Endothelial cell of umbilical vein (primary cell): ENCODE results near the gene SSH3. TPM values are rescaled to one million over a fixed set of nuclear protein-coding genes. Genes with fewer than 3 reads are reported as not detected.

ENCODE experiments used
- BruUV-seq: library from RNA; stranded (reverse); fragments of 400-500 nt; replicated peaks from 2 replicates; lab custom pipeline; 2021; lab: Mats Ljungman, UMichigan
- CTCF ChIA-PET: fragments of 300-600, 350-600 bp; sonication (Branson Sonifier 250); formaldehyde crosslinking; loops from one replicate; lab custom pipeline; 2021; ENCODE audit warnings: antibody characterized with exemption, inconsistent platforms; lab: Charles Lee
- POLR2A ChIA-PET: fragments of 300-600, 350-600 bp; sonication (Branson Sonifier 250); formaldehyde crosslinking; loops from one replicate; lab custom pipeline; 2021; ENCODE audit warnings: antibody characterized with exemption, inconsistent platforms; lab: Charles Lee
- DNase-seq: peaks from one replicate; pipeline ENCODE4 v3.0.0-alpha.2; 2011; ENCODE audit warnings: low read depth, low spot score
- FAIRE-seq: peaks from 2 replicates; lab custom pipeline; 2011; peaks lifted over from hg19 to GRCh38; lab: Jason Lieb, UNC
- H2AFZ ChIP-seq: 2 replicates; pipeline ENCODE4 v1.6.0; 2012; ENCODE audit warnings: low read depth, low read length, control low read depth, inconsistent platforms
- H3K27ac ChIP-seq: 2 replicates; pipeline ENCODE4 v1.5.1; 2011; ENCODE audit warnings: low read depth, mild to moderate bottlenecking, control low read depth, low read length, moderate library complexity; ENCODE audit not compliant: insufficient read depth
- H3K27me3 ChIP-seq, 2 experiments: 2 replicates each; pipeline versions ENCODE4 v1.6.0 to v1.6.1; 2011; ENCODE audit warnings: low read length in 2 of 2, mixed read lengths in 1 of 2; ENCODE audit not compliant: control insufficient read depth in 2 of 2, insufficient read depth in 2 of 2
- H3K36me3 ChIP-seq, 2 experiments: 2 replicates in 1 of 2; 3 replicates in 1 of 2; pipeline ENCODE4 v1.5.1; 2011; ENCODE audit warnings: low read length in 2 of 2, mild to moderate bottlenecking in 1 of 2, moderate library complexity in 1 of 2; ENCODE audit not compliant: control insufficient read depth in 2 of 2, insufficient read depth in 2 of 2; ENCODE audit errors: extremely low read depth in 1 of 2
- H3K4me1 ChIP-seq: 3 replicates; pipeline ENCODE4 v1.5.1; 2011; ENCODE audit warnings: mild to moderate bottlenecking, low read length; ENCODE audit not compliant: control insufficient read depth, insufficient read depth; ENCODE audit errors: extremely low read depth
- H3K4me2 ChIP-seq: 2 replicates; pipeline ENCODE4 v1.6.1; 2011; ENCODE audit warnings: low read length, control low read depth, mixed read lengths; ENCODE audit not compliant: insufficient read depth
- H3K4me3 ChIP-seq, 3 experiments: fragments of 200-600 bp in 1 of 3; sonication (generic), shearing (Covaris generic) in 1 of 3; replicated peaks in 1 of 3; 2 replicates each; pipeline ENCODE4 v1.5.1; 2011 to 2016; ENCODE audit warnings: control low read depth in 3 of 3, low read length in 3 of 3, mild to moderate bottlenecking in 2 of 3, inconsistent platforms in 1 of 3, low read depth in 1 of 3, moderate library complexity in 1 of 3; ENCODE audit not compliant: insufficient read depth in 1 of 3
- H3K79me2 ChIP-seq: 2 replicates; pipeline ENCODE4 v1.6.0; 2012; ENCODE audit warnings: low read length, inconsistent platforms; ENCODE audit not compliant: control insufficient read depth, insufficient read depth
- H3K9ac ChIP-seq: replicated peaks from 2 replicates; pipeline ENCODE3; 2011; ENCODE audit warnings: low read length, control low read depth; ENCODE audit not compliant: insufficient read depth; ENCODE audit errors: extremely low read depth
- H3K9me1 ChIP-seq: replicated peaks from 3 replicates; pipeline ENCODE4 v1.6.0; 2011; ENCODE audit warnings: mild to moderate bottlenecking, low read length; ENCODE audit not compliant: control insufficient read depth, insufficient read depth; ENCODE audit errors: extremely low read depth
- H3K9me3 ChIP-seq: replicated peaks from 2 replicates; pipeline ENCODE4 v1.5.1; 2012; ENCODE audit warnings: low read length, inconsistent platforms; ENCODE audit not compliant: control insufficient read depth, insufficient read depth
- H4K20me1 ChIP-seq: replicated peaks from 2 replicates; pipeline ENCODE3; 2011; ENCODE audit warnings: mild to moderate bottlenecking, low read length; ENCODE audit not compliant: control insufficient read depth, insufficient read depth; ENCODE audit errors: extremely low read depth
- EZH2 ChIP-seq: IDR thresholded peaks from 2 replicates; pipeline ENCODE4 v1.6.1; 2012; ENCODE audit warnings: borderline replicate concordance, low read depth, mild to moderate bottlenecking, moderate library complexity, low read length, inconsistent platforms; ENCODE audit not compliant: severe bottlenecking
- FOS ChIP-seq: IDR thresholded peaks from 2 replicates; pipeline ENCODE4 v1.6.1; 2011; ENCODE audit warnings: mild to moderate bottlenecking, low read length, moderate library complexity, borderline replicate concordance; ENCODE audit not compliant: insufficient read depth
- GATA2 ChIP-seq: IDR thresholded peaks from 2 replicates; pipeline ENCODE4 v1.7.0; 2011; ENCODE audit warnings: low read depth, mild to moderate bottlenecking, moderate library complexity, mixed read lengths, low read length; ENCODE audit not compliant: insufficient read length, insufficient read depth
- JUN ChIP-seq: IDR thresholded peaks from 2 replicates; pipeline ENCODE4 v1.6.1; 2011; ENCODE audit warnings: borderline replicate concordance, low read depth; ENCODE audit not compliant: insufficient read length, insufficient read depth
- MYC ChIP-seq: IDR thresholded peaks from one replicate; pipeline ENCODE4 v1.6.1; 2011; ENCODE audit warnings: mild to moderate bottlenecking, low read depth, low read length
- POLR2A ChIP-seq: IDR thresholded peaks from 2 replicates; pipeline ENCODE4 v1.6.1; 2012; ENCODE audit warnings: low read depth, mild to moderate bottlenecking, control low read depth, low read length
- dilution Hi-C: fragments of 300-500 bp; cut with MboI; formaldehyde crosslinking; loops from one replicate; pipeline ENCODE4 v1.15.0; 2019; ENCODE audit warnings: low sequenced_read_pairs; ENCODE audit not compliant: extremely low pct_ligation_motif_present
- intact Hi-C: fragments of 100-400 bp; cut with micrococcal nuclease; formaldehyde crosslinking; loops from one replicate; pipeline ENCODE4 v1.10.0; 2022
- polyA plus RNA-seq, 4 experiments: library from polyadenylated mRNA; depleted of rRNA in 3 of 4; stranded (reverse) in 3 of 4; unstranded in 1 of 4; fragments of >200 nt; gene quantifications; 2 replicates each; pipeline versions ENCODE4 v1.2.1 to v1.2.3, GENCODE V29; 2011 to 2012; ENCODE audit warnings: missing spikeins in 1 of 4
- total RNA-seq: library from RNA; stranded (reverse); gene quantifications from 2 replicates; pipeline ENCODE4 v1.2.3, GENCODE V29; 2021

SSH3 gene
- total and polyA plus RNA-seq, 2 donors (not counting 3 experiments of a cell fraction or from before 2014, with no cell fraction given): 14.3 to 16.5 TPM

DNA sequence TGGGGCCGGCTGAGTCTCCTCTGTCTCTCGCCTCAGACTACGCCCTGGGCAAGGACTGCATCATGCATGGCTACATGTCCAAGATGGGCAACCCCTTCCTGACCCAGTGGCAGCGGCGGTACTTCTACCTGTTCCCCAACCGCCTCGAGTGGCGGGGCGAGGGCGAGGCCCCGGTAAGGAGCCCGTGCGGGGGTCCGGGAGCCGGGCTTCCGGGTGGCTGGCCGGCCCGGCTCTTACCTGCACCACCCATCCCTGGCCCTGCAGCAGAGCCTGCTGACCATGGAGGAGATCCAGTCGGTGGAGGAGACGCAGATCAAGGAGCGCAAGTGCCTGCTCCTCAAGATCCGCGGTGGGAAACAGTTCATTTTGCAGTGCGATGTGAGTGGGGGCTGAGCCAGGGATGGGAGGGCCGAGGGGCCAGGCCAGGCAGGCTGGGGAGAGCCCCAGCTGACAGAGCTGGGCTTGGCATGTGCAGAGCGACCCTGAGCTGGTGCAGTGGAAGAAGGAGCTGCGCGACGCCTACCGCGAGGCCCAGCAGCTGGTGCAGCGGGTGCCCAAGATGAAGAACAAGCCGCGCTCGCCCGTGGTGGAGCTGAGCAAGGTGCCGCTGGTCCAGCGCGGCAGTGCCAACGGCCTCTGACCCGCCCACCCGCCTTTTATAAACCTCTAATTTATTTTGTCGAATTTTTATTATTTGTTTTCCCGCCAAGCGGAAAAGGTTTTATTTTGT, 18.4 kb upstream of the SSH3 start:
- BruUV-seq: no TSS peak
- Histone ChIP-seq H3K27me3 (no peaks in the 10 kb centered on the region), H3K4me1 (peaks cover 16% of the 10 kb centered on the region), H3K79me2 (peaks cover 5% of the 10 kb centered on the region), H3K4me2 (no peak overlapping the region), H3K9me1 (no peaks in the 10 kb centered on the region), H4K20me1 (no peaks in the 10 kb centered on the region), H3K9me3 (no peaks in the 10 kb centered on the region), H3K9ac (no peak overlapping the region), H3K36me3 (peaks cover 2 to 52% of the 10 kb centered on the region in 2 experiments), H2AFZ (no peak overlapping the region), H3K27ac (no peak overlapping the region), H3K4me3 (no peak overlapping the region)
- TF ChIP-seq FOS: no peak
- no peak for TF ChIP-seq JUN
- dilution Hi-C loops (no loop called here), intact Hi-C loops (no loop called here)
- no peak for FAIRE-seq
- CTCF ChIA-PET: interaction anchor here (1.9 kb wide), 1 partner anchor 18 kb away, joined by 4 read pairs; the partner anchor contains the start of gene GRK2
- no peak for DNase-seq
- POLR2A ChIA-PET: no interaction called here

DNA sequence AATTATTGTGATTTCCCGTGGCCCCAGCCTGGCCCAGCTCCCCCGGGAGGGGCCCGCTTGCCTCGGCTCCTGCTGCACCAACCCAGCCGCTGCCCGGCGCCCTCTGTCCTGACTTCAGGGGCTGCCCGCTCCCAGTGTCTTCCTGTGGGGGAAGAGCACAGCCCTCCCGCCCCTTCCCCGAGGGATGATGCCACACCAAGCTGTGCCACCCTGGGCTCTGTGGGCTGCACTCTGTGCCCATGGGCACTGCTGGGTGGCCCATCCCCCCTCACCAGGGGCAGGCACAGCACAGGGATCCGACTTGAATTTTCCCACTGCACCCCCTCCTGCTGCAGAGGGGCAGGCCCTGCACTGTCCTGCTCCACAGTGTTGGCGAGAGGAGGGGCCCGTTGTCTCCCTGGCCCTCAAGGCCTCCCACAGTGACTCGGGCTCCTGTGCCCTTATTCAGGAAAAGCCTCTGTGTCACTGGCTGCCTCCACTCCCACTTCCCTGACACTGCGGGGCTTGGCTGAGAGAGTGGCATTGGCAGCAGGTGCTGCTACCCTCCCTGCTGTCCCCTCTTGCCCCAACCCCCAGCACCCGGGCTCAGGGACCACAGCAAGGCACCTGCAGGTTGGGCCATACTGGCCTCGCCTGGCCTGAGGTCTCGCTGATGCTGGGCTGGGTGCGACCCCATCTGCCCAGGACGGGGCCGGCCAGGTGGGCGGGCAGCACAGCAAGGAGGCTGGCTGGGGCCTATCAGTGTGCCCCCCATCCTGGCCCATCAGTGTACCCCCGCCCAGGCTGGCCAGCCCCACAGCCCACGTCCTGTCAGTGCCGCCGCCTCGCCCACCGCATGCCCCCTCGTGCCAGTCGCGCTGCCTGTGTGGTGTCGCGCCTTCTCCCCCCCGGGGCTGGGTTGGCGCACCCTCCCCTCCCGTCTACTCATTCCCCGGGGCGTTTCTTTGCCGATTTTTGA, 17.5 kb upstream of the SSH3 start:
- Histone ChIP-seq H3K4me1 (peaks cover 22% of the 10 kb centered on the region), H3K27ac (no peak overlapping the region), H2AFZ (no peak overlapping the region), H3K9me1 (no peaks in the 10 kb centered on the region), H3K79me2 (peaks cover 12% of the 10 kb centered on the region), H3K4me3 (no peak overlapping the region), H3K9ac (no peak overlapping the region), H4K20me1 (no peaks in the 10 kb centered on the region), H3K27me3 (no peaks in the 10 kb centered on the region), H3K36me3 (peaks cover 2 to 44% of the 10 kb centered on the region in 2 experiments), H3K4me2 (no peak overlapping the region), H3K9me3 (no peaks in the 10 kb centered on the region)
- no peak for TF ChIP-seq MYC
- no peak for TF ChIP-seq POLR2A
- TF ChIP-seq GATA2: no peak
- TF ChIP-seq EZH2: no peak
- ChIA-PET CTCF (interaction anchor here (1.0 to 1.9 kb wide), 2 partner anchors 19 to 31 kb away, joined by 3 to 4 read pairs; partner anchors contain the start of gene GRK2), POLR2A (no interaction called here)
- DNase-seq (no peak), FAIRE-seq (no peak)
- dilution Hi-C loops (no loop called here), intact Hi-C loops (no loop called here)
- TSS peak; percentile 32 for BruUV-seq
